Spleen (tissue), 11 donors: Measurements from ENCODE around the gene ARHGAP25. TPM values are rescaled to one million over a fixed set of nuclear protein-coding genes. Genes with fewer than 3 reads are reported as not detected.

Experiments
- DNase-seq: peaks from one replicate; pipeline ENCODE4 v3.0.0-alpha.2; 2020
- H3K27ac ChIP-seq, 8 donors: fragments of 200-600 bp; sonication (generic) in 7 of 8; 1 replicate in 4 of 8; 2 replicates in 4 of 8; pipeline versions ENCODE4 v1.5.0 to v1.8.0; 2016 to 2021; ENCODE audit warnings: inconsistent platforms in 4 of 8, mild to moderate bottlenecking in 4 of 8, moderate library complexity in 1 of 8
- H3K27me3 ChIP-seq, 7 donors: fragments of 200-600 bp; sonication (generic) in 6 of 7; replicated peaks in 1 of 7; 1 replicate in 4 of 7; 2 replicates in 3 of 7; pipeline versions ENCODE4 v1.5.0 to v1.8.0; 2016 to 2021; ENCODE audit warnings: inconsistent platforms in 3 of 7, mild to moderate bottlenecking in 1 of 7
- H3K36me3 ChIP-seq, 6 donors: fragments of 200-600 bp; sonication (generic) in 5 of 6; 1 replicate in 4 of 6; 2 replicates in 2 of 6; pipeline versions ENCODE4 v1.5.0 to v1.8.0; 2016 to 2021; ENCODE audit warnings: inconsistent platforms in 2 of 6
- H3K4me1 ChIP-seq, 6 donors: fragments of 200-600 bp; sonication (generic) in 5 of 6; 1 replicate in 3 of 6; 2 replicates in 3 of 6; pipeline versions ENCODE4 v1.5.0 to v1.8.0; 2016 to 2021; ENCODE audit warnings: inconsistent platforms in 3 of 6
- H3K4me3 ChIP-seq, 8 donors: fragments of 200-600 bp; sonication (generic) in 7 of 8; 1 replicate in 4 of 8; 2 replicates in 4 of 8; pipeline versions ENCODE4 v1.5.0 to v1.8.0; 2016 to 2021; ENCODE audit warnings: inconsistent platforms in 4 of 8, mild to moderate bottlenecking in 4 of 8, moderate library complexity in 2 of 8
- H3K9me3 ChIP-seq, 8 donors: fragments of 200-600 bp; sonication (generic) in 7 of 8; 1 replicate in 4 of 8; 2 replicates in 4 of 8; pipeline versions ENCODE4 v1.5.0 to v1.8.0; 2016 to 2021; ENCODE audit warnings: inconsistent platforms in 4 of 8
- POLR2A ChIP-seq, 3 donors: fragments of 450-650 bp; IDR thresholded peaks; one replicate each; pipeline ENCODE4 v1.5.1; 2017; ENCODE audit warnings: antibody characterized with exemption in 3 of 3, mild to moderate bottlenecking in 1 of 3
- POLR2AphosphoS5 ChIP-seq, 3 donors: sonication (generic); formaldehyde crosslinking; IDR thresholded peaks; one replicate each; pipeline ENCODE4 v1.5.1; 2017; ENCODE audit warnings: antibody characterized with exemption in 3 of 3
- WGBS, 5 donors: extraction: QIAGEN DNeasy Blood & Tissue Kit in 3 of 5; methylation state at CpG; one replicate each; pipeline versions ENCODE4 v1.1.5 to v1.1.7; 2013 to 2018; 5-methylcytosine and 5-hydroxymethylcytosine counted together
- intact Hi-C: fragments of 100-400 bp; cut with DNase I; formaldehyde crosslinking; loops from one replicate; pipeline ENCODE4 v1.15.0; 2023; ENCODE audit warnings: low total_unique reads
- polyA plus RNA-seq, 3 donors: library from polyadenylated mRNA; stranded (reverse); fragments of 200-250 nt; gene quantifications; one replicate each; pipeline ENCODE4 v1.2.1, GENCODE V29; 2013
- total RNA-seq, 7 donors: library from RNA; depleted of rRNA in 3 of 7; stranded (reverse); fragments of >200 nt in 3 of 7; fragmentation: NEBNext Ultra II Directional in 4 of 7; extraction: Animal tissue kit (Norgen Biotek cat#: 25700) in 4 of 7; gene quantifications; one replicate each; pipeline versions ENCODE4 v1.1.0 to v1.2.1, GENCODE V29; 2016 to 2021
- TF ChIP-seq, protein P1 (sequence below), 11 experiments: fragments of 200-600 bp in 7 of 11; fragments of 450-650 bp in 4 of 11; sonication (generic) in 4 of 11; IDR thresholded peaks in 8 of 11; conservative IDR thresholded peaks in 3 of 11; 1 replicate in 7 of 11; 2 replicates in 4 of 11; pipeline versions ENCODE4 v1.4.0 to v1.8.0; 2016 to 2021; ENCODE audit warnings: antibody characterized with exemption in 11 of 11, inconsistent platforms in 4 of 11, mild to moderate bottlenecking in 1 of 11
- donor health status: healthy with polysubstance abuse.
- donor health status: DM: no; HTN: no; CAD: no; lungs with moderate emphysema.
- donor health status: DM: no; HTN: no; CAD: no.
- donor health status: Bipolar disorder and iron deficiency.
- donor health status: healthy.
- donor health status: DM: no; HTN: no; CAD: no.
- donor health status: DM: yes; HTN: yes; CAD: no.

The ARHGAP25 gene
- total and polyA plus RNA-seq, 10 donors = 72.0 to 173 (median 130) TPM

DNA sequence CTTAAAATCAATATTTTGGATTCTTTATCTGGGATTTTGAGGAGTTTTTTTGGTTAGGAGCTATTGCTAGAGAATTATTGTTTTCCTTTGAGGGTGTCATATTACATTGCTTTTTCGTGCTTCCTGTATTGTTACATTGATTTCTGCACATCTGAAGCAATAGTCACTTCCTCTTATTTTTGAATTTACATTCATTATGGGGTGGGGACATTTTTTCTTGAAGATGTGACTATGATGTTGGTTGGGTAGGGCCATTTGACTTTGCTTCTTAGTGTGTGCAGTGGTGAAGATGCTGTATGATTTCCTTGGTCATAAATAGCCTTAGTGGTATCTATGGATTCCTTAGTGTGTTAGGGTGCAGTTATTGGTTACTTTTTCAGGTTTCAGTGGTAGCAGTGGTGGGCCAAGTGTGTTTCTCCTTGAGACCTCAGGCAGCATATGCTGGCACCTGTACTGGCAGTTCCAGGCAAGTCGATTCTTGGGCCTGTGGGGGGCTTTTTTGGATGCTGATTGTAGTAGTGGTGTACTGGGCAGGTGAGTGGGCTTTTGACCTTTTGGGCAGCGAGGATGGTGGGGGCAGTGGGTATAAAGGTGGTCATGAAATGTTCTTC, 61.8 kb downstream of the ARHGAP25 start:
- peaks cover 51 to 100% (median 89%) of the 10 kb centered on the region in 6 donors for H3K4me1 ChIP-seq

DNA sequence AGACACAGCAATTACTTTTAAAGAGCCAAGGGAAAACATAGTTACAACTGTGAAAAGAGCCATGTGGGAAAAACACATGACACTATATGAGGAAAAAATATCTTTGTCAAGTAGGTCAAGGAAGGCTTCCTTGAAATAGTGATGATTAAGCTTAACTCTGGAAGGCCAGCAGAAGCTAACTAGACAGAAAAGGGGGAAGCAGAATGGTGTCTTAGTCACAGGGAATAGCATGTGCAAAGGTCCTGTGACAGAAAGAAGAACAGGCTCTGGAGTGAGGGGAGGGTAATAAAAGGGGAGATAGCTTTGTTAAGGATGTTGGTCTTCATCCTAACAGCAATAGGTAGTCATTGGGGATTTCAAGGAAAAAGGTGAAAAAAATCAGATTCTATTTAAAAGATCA, 64.0 kb downstream of the ARHGAP25 start:
- peak overlapping the region; percentile 2 to 98 (median 75) for H3K27ac ChIP-seq
- H3K9me3 ChIP-seq = no peaks in the 10 kb centered on the region
- no peak overlapping the region for H3K4me3 ChIP-seq
- DNase-seq = no peak
- peaks cover 0 to 82% (median 45%) of the 10 kb centered on the region in 6 donors for H3K36me3 ChIP-seq
- intact Hi-C loops = no loop called here
- no peak for TF ChIP-seq POLR2A (IDR thresholded peaks at IDR 0.05)
- TF ChIP-seq, protein P1, sequence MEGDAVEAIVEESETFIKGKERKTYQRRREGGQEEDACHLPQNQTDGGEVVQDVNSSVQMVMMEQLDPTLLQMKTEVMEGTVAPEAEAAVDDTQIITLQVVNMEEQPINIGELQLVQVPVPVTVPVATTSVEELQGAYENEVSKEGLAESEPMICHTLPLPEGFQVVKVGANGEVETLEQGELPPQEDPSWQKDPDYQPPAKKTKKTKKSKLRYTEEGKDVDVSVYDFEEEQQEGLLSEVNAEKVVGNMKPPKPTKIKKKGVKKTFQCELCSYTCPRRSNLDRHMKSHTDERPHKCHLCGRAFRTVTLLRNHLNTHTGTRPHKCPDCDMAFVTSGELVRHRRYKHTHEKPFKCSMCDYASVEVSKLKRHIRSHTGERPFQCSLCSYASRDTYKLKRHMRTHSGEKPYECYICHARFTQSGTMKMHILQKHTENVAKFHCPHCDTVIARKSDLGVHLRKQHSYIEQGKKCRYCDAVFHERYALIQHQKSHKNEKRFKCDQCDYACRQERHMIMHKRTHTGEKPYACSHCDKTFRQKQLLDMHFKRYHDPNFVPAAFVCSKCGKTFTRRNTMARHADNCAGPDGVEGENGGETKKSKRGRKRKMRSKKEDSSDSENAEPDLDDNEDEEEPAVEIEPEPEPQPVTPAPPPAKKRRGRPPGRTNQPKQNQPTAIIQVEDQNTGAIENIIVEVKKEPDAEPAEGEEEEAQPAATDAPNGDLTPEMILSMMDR (IDR thresholded peaks at IDR 0.05 in 8 of 11, conservative IDR thresholded peaks at IDR 0.05 in 3 of 11) = no peak
- peak in 1 of 3 donors; percentile 45 for TF ChIP-seq POLR2AphosphoS5 (IDR thresholded peaks at IDR 0.05)
- no peaks in the 10 kb centered on the region for H3K27me3 ChIP-seq
- H3K4me1 ChIP-seq = peaks cover 38 to 100% (median 76%) of the 10 kb centered on the region in 6 donors

More for the DNA sequence above, 61.8 kb downstream of the ARHGAP25 start:
- Histone ChIP-seq H3K36me3 (peaks cover 0 to 82% (median 43%) of the 10 kb centered on the region in 6 donors), H3K4me3 (peak overlapping the region in 2 of 8 donors; percentile 13 to 49), H3K27ac (peak overlapping the region; percentile 4 to 98 (median 75)), H3K27me3 (no peaks in the 10 kb centered on the region), H3K9me3 (no peaks in the 10 kb centered on the region)
- TF ChIP-seq POLR2A (IDR thresholded peaks at IDR 0.05) (no peak), POLR2AphosphoS5 (IDR thresholded peaks at IDR 0.05) (no peak)
- TF ChIP-seq, protein P1 (IDR thresholded peaks at IDR 0.05 in 8 of 11, conservative IDR thresholded peaks at IDR 0.05 in 3 of 11) = no peak
- WGBS, 5 donors = 61 to 71% (median 66%) methylated on average over 3 of the region's 3 CpGs
- intact Hi-C loops = no loop called here
- no peak for DNase-seq

DNA sequence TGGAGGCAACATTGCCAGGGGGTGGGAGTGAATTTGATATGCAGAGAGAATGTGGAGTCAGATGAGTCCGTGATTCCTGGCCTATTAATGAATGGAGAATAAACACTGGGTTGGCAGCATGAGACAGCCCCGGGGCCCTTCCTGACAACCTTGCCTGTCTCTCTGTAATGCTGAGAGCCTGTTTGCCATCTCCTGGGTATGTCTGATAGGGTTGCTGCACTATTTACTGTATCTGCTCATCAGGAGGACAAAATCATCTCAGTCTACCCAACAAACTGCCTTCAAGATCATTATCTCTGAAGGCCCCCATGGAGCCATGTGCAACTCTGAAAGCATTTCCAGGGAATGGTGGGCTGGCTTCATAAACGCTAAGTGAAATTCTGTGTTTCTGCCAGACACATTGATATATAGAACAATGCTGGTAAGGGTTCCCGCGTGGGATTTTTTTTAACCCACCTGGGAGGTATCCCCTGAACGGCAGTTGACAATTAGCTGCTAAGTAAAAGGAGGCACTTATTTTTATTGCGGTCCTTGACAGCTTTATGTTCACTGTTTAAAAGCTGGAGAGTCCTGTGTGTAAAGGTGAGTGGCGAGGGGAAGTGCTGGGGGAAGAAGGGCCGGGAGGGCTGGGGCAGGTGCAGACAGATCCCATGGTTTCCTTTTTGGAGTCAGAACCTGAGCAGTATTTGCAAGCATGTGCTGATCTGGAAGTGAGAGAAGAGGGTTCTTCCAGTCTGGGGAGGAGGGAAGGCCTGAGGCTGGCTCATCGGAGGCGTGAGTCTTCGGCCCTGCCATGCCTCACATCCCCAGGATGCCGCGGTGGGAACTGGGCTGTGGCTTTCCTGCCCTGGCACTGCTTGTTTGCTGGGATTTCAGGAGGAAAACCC, 64.8 kb downstream of the ARHGAP25 start:
- Histone ChIP-seq H3K4me1 (peaks cover 33 to 98% (median 69%) of the 10 kb centered on the region in 6 donors), H3K27ac (peak overlapping the region in 6 of 8 donors; percentile 33 to 98 (median 82)), H3K4me3 (no peak overlapping the region), H3K27me3 (no peaks in the 10 kb centered on the region), H3K9me3 (no peaks in the 10 kb centered on the region), H3K36me3 (peaks cover 0 to 83% (median 54%) of the 10 kb centered on the region in 6 donors)
- intact Hi-C loops = no loop called here
- 88 to 96% (median 91%) methylated on average over 13 to 14 of the region's 14 CpGs for WGBS, 5 donors
- no peak for TF ChIP-seq POLR2A (IDR thresholded peaks at IDR 0.05)
- TF ChIP-seq, protein P1 (IDR thresholded peaks at IDR 0.05 in 8 of 11, conservative IDR thresholded peaks at IDR 0.05 in 3 of 11) = no peak
- peak in 2 of 3 donors; percentile 43 to 68 for TF ChIP-seq POLR2AphosphoS5 (IDR thresholded peaks at IDR 0.05)
- DNase-seq = no peak

DNA sequence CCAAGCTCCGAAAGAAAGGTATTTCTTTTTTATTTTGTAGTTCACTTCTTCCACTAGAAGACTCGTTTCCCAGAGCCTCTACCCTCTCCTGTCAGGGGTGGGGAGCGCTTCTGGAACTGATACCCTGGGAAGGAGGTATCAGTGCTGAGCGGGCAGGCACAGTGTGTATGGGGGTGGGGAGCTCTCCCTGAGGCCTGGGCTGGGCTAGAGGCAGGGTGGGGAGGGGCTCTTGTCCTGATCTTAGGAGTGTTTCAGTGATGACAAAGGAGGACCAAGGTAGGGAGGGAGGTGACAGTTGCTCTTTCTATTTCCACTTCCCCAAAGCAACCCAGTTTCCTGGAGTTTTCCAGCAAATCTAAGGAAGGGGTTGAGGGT, 65.4 kb downstream of the ARHGAP25 start:
- Histone ChIP-seq H3K4me1 (peaks cover 26 to 93% (median 63%) of the 10 kb centered on the region in 6 donors), H3K36me3 (peaks cover 0 to 88% (median 60%) of the 10 kb centered on the region in 6 donors), H3K27ac (peak overlapping the region in 5 of 8 donors; percentile 9 to 98 (median 87)), H3K9me3 (no peaks in the 10 kb centered on the region), H3K4me3 (no peak overlapping the region), H3K27me3 (no peaks in the 10 kb centered on the region)
- no peak for DNase-seq
- TF ChIP-seq POLR2A (IDR thresholded peaks at IDR 0.05) (no peak), POLR2AphosphoS5 (IDR thresholded peaks at IDR 0.05) (no peak)
- TF ChIP-seq, protein P1 (IDR thresholded peaks at IDR 0.05 in 8 of 11, conservative IDR thresholded peaks at IDR 0.05 in 3 of 11) = no peak
- intact Hi-C loops = no loop called here
- WGBS, 5 donors = 92 to 97% (median 93%) methylated on average over 4 of the region's 4 CpGs
